ENCODE measurements around the gene PSMD12.

PSMD12 gene

DNA sequence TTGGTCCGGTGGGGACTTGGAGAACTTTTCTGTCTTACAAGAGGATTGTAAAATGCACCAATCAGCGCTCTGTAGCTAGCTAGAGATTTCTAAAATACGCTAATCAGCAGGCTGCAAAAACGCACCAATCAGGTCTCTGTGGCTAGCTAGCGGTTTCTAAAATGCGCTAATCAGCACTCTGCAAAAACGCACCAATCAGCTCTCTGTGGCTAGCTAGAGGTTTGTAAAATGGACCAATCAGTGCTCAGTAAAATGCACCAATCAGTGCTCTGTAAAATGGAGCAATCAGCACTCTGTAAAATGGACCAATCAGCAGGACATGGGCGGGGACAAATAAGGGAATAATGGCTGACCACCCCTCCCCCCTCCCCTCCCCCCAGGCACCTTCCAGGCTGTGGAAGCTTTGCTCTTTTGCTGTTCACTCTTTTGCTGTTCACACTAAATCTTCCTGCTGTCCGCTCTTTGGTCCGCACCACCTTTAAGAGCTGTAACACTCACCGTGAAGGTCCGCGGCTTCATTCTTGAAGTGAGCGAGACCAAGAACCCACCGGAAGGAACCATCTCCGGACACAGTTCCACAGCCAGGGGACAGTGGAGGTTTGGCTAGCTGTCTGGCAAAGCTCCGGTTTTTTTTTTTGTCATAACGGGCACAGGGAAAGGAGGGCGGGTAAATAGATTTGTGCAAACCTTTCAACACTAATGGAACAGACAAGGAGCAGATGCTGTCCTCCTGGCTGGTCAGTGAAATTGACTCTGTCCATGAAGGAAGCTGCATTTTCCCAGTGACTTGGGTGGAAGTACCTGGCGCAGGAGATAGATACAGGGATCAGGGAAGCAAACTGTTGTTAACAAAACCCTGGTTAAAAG, 19.0 kb upstream of the PSMD12 start:
- no peak for DNase-seq

DNA sequence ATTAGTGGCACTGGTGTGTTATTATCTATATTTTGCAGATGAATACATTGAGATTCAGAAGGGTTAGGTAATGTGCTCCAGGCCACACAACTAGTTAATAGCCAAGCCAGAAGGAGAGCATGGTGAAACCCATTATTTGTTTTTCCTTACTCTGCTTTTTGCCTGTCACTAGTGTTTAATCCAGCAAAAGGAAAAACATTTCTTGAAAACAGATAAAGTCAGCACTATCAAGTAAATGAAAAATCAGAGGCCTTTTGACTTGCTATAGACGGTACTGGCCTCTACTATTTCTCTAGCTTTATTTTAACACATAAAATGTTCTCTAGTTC, 15.5 kb upstream of the PSMD12 start:
- no peak for DNase-seq

DNA sequence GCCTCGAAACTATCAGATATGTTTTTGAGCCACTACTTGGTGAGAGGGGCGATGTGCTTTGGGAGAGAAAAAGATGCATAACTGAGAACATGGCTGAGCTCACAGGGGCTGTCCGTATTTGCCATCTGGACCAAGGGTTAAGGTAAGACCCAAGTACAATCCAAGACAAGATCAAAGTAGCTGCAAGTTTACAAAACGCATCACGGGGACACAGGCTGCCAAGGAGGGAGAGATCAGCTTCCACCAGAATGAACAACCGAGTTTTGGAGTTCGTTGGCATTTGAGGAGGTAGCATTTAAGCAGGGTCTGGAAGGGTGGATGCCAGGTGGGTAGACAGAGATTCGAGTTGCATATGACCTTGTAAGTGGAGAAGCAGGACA, 12.9 kb upstream of the PSMD12 start:
- DNase-seq, result no peak

DNA sequence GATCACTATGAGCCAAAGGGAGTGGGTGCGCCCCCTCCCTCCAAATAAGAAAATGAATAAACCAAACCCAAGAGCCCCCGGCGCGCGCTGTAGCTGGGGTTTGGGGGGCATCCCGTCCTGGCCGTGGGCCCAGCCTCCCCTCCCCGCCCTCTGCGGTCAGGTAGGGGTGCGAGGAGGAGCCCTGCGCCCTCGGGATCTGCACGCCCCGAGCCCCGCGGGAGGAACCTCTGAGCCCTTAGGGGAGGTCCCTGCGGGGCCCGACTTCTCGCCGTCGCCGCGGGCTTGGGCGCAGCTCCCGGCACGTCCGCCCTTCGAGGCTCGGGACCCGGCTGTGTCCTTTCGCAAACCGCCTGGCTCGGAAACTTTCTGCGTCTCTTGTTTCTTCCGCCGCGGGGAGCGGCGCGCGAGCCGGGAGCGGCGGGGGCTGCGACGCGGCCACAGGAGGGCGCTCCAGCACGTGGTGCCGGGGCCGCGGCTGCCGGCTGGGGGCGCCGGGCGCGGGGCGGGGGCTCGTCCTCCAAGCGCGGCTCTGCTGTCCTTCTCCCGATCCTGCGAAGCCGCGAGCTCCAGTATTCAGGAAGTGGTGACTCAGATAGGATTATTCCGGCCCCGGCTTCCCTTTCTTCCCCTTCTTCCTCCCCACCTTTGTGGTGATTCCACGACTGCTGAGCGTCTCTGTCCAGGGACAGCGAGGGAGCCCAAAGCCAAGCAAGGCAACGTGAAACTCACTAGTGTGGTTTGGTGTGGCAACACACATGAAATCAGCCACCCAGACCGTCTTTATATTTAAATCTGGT, 12.3 kb upstream of the PSMD12 start:
- peak; percentile 38 to 44 for DNase-seq

DNA sequence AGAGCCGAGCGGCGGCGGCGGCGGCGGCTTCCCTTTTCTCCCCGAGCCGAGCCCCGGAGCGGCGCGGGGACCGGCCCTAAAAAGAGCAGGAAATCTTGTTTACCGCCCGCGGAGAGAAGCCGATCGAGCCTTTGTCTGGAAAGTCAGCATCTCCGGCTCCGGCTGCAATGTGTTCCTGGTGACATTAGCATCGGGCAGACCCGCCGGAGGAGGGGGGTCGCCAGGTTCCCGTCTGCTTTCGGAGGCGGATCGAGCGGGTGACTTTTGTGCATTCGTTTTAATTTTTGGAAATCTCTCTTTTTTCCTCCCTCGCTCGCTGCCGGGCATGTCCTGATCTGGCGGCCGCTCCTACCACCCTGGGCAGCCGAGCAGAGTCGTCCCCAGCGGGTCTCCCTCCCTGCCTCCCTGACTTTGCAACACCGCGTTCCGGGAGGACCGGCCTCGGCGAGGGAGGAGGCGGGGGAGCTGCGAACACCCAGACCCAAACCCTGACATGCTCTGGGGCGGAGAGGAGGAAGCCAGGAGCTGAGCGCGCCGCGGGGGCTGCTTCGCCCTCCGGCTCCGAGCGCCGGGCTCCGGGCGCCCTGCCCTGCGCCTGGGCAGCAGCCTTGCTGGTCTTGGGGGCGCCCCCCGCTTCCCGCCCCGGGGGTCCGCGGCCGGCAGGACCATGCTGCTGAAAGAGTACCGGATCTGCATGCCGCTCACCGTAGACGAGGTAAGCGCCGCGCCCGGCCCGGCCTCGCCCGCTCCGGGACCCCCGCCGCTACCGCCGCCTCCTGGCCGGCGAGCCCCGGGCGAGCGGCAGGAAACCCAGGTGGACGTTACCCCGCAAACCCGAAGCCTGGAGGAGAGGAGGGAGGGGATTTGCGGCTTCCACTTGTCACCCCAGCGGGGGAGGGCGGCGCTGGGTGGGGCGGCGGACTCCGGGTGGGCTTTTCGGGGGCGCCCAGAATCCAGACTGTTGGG, 11.4 kb upstream of the PSMD12 start:
- peak; percentile 12 to 55 for DNase-seq

DNA sequence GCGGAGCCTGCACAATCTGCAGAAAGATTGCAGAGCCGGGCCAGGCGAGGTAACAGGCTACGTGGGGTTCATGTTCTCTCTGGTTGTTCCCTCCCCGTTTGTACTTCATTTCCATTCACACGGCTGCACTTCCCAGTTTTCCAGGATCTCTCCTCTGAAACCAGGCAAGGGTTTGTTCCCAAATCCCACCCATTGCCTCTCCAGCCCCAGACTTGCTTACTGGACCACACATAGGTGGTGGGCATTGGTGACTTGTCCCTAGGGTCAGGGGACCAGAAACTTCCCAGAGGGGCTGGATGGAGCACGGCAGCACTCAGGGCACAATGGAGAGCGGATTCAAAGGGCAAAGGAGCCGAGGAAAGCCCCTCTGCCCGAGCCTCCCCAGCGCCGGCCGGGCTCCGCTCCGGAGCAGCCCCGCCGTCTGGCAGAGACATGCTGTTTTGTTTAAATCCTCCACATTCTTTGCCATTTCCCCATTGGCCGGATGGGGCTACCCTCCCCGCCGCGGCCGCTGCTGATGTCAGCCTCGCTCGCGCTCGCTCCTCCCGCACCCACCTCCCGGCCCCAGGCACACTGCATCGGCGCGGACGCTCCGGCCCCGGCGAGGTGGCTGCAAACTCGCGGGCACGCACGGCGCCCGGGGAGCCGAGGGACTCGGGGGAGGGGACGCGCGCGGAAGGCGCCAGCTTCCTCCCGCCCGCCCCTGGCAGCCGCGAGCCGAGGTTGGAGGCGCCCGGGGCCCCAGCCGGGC, 10.5 kb upstream of the PSMD12 start, which contains the start of gene PITPNC1:
Gene PITPNC1 (plus strand): TSS at position 545 of the 751 bp plus-strand sequence.
- peak; percentile 67 to 73 for DNase-seq

DNA sequence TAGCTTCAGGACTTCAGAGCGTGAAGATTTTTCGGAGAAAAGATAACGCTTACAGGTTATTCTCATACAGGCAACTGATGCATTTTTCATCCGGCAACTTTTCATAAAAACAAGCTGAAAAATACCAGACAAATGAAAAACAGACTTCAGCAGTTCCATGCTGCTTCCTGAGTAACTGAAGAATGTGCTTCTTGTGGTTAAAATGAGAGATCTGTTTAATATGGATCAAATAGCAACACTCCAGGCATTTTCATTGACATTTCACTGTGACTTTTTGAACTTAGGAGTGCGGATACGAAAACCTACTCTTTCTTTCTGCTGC, 10.0 kb upstream of the PSMD12 start:
- no peak for DNase-seq

DNA sequence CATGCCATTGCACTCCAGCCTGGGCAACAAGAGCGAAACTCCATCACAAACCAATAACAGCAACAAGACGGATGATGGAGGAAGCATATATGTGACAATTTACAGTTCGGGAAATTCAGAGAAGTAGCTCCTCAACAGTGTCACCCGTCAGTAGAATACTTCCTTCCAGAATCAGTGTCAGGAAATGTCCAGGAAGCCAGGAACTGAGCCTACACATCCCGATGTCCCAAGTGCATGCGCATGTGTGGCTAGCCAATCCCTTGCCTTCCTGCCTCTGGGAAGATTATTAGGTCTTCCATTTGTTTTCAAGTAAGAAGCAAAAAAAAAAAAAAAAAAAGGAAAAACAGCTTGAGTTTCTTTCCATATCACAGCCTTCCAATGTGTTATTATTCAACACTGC, 9.3 kb upstream of the PSMD12 start:
- DNase-seq, result no peak

DNA sequence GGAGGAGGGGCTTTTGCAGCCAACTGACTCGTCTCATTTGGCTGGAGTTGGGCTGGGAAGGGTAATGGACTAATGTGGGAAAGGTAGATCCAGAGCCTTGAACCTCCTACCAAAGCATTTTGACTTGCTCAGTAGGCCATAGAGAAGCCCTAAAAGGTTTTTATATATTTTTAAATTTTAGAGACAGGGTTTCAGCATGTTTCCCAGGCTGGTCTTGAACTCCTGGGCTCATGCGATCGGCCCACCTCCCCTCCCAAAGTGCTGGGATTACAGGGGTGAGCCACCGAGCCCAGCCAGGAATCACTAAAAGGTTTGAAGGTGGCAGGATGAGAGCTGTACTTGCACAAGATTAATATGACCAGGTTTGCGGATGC, 8.7 kb upstream of the PSMD12 start:
- DNase-seq, result no peak

DNA sequence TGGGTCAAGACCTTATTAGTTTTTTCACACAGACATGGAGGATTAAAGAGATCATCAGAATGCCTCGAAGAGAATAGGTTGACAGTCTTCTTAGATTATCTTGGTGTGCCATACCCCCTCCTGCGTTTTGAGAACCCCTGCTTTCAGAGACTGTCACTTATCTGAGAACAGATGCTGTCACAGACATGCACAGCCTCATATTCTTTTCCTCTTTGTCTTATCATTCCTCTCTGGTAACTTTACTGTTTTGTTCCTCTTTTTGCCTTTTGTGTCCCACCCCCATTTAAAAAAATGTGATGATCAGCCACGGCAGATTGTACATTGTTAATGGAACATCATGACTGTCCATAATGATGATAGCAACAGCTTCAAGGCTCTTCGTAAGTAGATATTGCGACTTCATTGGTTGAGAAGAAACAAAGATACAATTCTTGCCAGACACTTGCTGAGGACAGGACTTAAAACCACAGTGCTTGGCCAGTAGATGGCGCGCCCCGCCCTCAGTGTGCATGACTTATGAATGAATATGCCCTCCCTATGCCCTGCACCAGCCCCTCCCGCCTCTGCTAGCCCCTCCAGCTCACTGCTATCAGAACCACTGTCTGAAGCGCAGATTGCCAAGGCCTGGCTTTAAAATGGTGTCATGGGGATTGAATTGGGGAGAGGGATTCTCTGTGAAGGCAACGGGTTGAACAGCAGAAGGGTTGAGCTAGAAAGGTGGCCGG, 8.1 kb upstream of the PSMD12 start:
- peak; percentile 44 to 91 for DNase-seq

DNA sequence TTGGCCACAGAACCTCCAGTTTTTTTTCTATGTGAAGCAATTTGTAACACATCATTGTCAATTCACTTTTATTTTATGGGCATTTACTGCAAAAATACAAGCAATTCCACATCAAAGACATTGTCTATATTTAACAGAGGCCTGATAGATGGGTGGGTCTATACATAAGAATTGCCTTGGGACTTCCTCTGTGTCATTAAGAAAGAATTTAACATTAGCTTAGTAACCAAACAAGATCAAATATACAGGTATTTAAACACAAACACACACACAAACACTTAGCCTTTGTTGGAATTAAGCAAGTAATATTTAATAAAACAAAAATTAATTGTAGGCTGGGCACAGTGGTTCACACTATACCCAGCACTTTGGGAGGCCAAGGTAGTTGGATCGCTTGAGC, 6.4 kb upstream of the PSMD12 start:
- DNase-seq, result no peak

DNA sequence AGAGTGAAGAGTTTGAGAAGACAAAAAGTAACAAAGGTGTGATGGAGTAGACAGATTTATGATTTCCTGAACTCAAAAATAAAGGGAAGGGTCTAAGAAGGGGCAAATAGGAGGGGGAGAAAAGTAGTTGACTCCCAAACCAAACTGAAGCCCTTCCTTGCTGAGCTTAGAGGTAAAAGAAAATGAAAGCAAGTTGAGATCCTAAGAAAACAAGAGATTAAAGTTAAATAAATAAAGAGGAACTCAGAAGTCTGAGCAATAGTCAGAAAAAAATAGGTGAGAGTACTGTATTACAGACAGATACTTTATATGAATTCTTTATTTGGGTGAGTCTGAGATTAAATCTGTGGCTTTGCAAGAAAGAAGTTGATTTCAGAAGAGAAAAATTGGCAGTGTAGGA, 3.3 kb upstream of the PSMD12 start:
- peak in 1 of 2 donors; percentile 62 for DNase-seq

DNA sequence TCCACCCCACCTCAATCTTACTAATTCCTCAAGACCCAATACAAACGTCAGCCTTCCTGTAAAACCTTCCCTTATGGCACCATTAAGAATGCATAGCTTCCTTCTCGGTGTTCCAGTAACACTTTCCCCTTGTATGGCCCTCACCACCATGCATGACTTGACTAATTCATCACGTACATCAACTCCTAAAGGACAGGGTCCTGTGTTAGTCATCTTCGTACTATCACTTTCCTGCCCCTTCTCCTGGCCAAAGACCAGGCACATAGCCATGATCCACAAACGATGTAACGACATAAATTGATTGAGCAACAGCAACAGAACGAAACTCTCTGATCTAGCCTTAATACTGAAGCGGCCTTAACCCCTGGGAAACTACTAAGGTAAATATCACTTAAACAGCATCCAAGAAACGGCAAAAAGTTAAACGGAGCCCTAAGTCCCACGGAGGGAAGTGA, 612 bp downstream of the PSMD12 start:
- DNase-seq, result peak; percentile 41 to 45

DNA sequence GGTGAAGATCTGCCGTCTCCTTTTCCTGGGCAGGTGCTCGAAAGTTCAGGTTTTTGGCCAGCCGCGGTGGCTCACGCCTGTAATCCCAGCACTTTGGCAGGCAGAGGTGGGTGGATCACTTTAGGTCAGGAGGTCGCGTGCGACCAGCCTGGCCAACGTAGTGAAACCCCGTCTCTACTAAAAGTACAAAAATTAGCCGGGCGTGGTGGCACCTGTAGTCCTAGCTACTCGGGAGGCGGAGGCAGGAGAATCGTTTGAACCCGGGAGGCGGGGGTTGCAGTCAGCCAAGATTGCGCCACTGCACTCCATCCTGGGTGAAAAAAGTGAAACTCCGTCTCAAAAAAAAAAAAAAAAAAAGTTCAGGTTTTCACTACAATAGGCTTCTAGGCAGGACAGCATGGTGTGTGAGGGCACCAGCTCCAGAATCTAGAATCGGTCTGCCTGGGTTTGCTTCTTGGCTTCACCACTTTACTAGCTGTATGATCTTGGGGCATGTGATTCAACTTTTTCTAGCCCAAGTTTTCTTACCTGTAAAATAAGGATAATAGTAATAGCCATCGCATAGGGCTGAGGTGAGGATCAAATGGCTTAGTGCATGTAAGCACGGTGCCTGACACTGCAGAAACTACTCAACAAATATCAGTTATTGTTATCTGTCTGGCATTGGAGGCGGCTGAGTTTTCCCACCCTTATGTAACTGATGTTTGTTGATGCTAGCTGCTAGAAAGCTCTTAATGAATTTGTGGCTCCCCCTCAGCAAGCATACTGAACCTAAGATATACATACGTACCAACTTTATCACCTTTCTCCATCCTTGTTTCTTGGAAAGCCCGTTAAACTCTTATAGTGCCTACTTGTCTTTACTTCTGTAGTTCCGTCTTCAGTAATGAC, 1.3 kb downstream of the PSMD12 start:
- no peak for DNase-seq

DNA sequence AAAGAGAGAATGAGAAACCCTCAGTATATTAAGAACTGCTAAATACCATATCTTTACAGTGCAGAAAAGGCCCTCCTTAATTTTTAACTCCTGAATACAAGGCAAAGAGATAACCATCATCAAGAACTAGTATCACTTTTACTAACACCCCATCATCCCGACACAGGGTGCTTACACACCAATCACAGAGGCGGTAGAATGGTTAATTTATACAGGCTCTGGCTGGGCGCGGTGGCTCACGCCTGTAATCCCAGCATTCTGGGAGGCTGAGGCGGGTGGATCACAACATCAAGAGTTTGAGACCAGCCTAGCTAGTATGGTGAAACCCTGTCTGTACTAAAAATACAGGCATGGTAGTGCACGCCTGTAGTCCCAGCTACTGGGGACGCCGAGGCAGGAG, 4.2 kb downstream of the PSMD12 start:
- DNase-seq, result no peak

DNA sequence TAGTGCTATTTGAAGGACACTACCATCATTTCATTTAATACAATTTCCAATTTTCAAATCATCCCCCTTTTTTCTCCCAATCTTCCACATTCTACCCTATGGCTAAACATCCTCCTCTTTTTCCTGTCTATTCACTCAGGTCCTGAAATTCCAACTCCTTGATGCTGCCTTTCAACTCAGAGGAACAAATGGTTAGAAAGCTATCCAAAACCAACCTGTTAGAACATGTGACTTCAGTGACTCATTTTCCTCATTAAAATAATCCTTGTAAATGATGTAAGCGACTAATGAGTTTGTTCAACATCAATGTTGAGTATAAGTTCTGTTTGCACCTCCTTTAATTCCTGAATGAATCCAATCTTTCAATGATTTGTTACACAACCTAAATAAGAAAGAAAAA, 5.5 kb downstream of the PSMD12 start:
- no peak for DNase-seq

DNA sequence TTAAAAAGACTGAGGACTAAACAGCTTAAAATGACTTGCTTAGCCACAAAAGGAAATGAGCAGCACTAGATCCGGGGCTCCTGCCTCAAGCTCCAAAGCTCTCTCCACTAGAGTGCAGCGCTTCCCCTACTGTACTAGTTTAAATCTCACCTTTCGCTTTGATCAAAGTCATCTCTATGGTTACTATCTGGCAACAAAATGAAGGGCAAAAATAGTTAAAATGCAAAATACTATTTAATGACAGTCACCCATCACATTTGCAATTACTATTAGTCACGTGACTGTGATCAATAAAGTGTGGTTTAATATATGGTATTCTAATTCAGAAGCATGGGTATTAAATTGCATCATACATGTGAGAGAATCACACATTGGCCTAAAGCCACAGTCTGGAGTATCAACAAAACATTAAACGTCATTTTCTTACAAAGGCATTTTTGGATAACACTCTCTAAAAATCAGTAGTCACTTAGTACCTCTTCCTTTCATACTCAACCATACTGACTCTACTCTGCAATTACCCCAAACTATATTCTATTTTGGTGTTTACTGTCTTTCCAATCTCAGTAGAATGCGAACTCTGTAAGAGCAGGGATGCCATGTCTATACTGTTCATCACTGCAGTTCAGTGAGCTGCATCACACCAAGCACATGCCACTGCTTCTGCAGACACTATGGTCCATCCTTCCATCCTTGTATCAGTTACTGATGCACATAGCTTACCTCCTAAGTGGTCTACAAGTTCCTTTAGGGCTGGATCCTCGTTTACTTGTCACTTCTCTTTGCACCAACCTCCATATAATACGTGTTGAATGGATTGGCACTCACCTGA, 6.2 kb downstream of the PSMD12 start:
- peak in 1 of 2 donors; percentile 29 for DNase-seq

DNA sequence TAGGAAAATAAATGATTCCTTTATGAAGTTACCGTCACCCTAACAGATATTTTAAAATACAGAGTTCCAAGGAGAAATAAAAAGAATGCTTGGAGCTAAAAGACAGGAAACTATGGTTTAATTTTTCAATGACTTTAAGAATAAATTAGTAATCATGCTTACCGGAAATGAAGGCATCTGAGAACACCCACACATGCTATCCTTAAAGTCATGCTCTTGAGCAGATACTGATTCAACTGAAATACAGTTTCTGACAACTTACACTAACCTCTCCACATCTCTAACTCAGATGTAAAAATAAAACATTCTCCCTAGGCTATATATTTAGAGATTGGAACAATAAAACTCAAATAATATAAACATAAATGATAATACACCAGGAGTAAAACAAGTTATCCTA, 7.8 kb downstream of the PSMD12 start:
- DNase-seq, result no peak

DNA sequence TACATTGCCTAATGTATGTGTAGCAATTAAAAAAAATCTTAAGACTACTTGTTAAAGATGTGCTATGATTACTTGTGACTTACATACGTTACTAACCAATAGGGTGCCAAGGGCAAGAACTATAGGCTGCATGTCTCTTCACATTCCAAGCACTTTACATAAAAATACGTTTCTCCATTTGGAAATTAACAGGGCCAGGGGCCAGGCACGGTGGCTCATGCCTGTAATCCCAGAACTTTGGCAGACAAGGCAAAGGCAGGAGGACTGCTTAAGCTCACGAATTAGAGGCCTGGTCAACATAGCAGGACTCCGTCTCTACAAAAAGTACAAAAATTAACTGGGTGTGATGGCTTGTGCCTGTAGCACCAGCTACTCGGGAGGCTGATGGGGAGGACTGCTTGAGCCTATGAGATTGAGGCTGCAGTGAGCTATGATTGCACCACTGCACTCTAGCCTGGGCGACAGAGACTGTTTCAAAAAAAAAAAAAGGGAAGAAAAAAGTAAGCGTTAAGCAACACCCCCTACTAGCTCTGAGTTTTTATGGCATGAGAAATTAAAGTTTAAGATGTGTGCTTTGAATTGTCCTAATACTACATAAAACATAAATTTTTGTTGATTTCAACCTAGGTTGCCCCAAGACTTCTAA, 12.3 kb downstream of the PSMD12 start:
- no peak for DNase-seq
